Erythroblast (primary cell): ENCODE data around the gene FAHD2A.
"Not testable (repeated sequence)": the region's sequence is repeated elsewhere in the genome, so short reads cannot be mapped to it uniquely, and the experiment has no call there.

Experiments used
- DNase-seq, 2 experiments: peaks; one replicate each; lab custom pipeline; 2025; lab: John Stamatoyannopoulos, UW

FAHD2A gene

GRCh38 chr2:95434507-95435076, 32.1 kb downstream of the FAHD2A start:
- DNase-seq = not testable (repeated sequence)

- not testable (repeated sequence) for DNase-seq
Observed at GRCh38 chr2:95435162-95435871, 32.8 kb downstream of the FAHD2A start.

- DNase-seq = not testable (repeated sequence)
Observed at GRCh38 chr2:95435872-95436209, 33.3 kb downstream of the FAHD2A start.

- DNase-seq = not testable (repeated sequence)
Observed at GRCh38 chr2:95442474-95443099, 40.1 kb downstream of the FAHD2A start.

GRCh38 chr2:95445317-95445716, 42.8 kb downstream of the FAHD2A start:
- not testable (repeated sequence) for DNase-seq

GRCh38 chr2:95463292-95463691, 60.8 kb downstream of the FAHD2A start:
- DNase-seq = not testable (repeated sequence)
